GM12864 (cell line): ENCODE measurements around the gene FRMD8.

ENCODE experiments used
- DNase-seq: peaks from one replicate; pipeline ENCODE4 v3.0.0-alpha.2; 2011; ENCODE audit warnings: low read depth
- H3K4me3 ChIP-seq: 2 replicates; pipeline ENCODE4 v1.5.1; 2011; ENCODE audit warnings: mild to moderate bottlenecking, low read depth, low read length, control low read depth
- TF ChIP-seq, protein P1 (sequence below): IDR thresholded peaks from 2 replicates; pipeline ENCODE4 v1.5.1; 2011; ENCODE audit warnings: low read depth, mild to moderate bottlenecking, moderate library complexity, low read length, control low read depth, inconsistent platforms; ENCODE audit errors: missing control alignments

Gene FRMD8

DNA sequence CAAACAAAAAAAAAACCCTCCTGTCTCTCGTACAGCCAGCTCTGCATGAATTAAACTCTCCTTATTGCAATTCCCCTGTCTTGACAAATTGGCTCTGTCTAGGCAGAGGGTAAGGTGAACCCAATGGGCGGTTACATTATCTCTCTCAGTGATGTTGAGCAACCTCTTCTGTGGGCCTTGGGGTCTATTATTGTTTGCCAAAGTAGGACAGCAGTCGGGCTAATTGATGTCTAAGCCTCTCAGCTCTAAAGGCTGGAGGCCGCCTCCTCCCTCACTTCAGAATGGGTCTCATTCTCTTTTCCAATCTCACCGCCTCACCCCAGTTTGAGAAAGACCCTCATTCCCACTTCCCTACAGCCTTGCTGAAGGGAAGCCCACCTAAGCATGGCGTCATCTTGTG lies 2.7 kb upstream of the FRMD8 start:
- DNase-seq = no peak
- H3K4me3 ChIP-seq = no peak overlapping the region
- TF ChIP-seq, protein P1, sequence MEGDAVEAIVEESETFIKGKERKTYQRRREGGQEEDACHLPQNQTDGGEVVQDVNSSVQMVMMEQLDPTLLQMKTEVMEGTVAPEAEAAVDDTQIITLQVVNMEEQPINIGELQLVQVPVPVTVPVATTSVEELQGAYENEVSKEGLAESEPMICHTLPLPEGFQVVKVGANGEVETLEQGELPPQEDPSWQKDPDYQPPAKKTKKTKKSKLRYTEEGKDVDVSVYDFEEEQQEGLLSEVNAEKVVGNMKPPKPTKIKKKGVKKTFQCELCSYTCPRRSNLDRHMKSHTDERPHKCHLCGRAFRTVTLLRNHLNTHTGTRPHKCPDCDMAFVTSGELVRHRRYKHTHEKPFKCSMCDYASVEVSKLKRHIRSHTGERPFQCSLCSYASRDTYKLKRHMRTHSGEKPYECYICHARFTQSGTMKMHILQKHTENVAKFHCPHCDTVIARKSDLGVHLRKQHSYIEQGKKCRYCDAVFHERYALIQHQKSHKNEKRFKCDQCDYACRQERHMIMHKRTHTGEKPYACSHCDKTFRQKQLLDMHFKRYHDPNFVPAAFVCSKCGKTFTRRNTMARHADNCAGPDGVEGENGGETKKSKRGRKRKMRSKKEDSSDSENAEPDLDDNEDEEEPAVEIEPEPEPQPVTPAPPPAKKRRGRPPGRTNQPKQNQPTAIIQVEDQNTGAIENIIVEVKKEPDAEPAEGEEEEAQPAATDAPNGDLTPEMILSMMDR = no peak

DNA sequence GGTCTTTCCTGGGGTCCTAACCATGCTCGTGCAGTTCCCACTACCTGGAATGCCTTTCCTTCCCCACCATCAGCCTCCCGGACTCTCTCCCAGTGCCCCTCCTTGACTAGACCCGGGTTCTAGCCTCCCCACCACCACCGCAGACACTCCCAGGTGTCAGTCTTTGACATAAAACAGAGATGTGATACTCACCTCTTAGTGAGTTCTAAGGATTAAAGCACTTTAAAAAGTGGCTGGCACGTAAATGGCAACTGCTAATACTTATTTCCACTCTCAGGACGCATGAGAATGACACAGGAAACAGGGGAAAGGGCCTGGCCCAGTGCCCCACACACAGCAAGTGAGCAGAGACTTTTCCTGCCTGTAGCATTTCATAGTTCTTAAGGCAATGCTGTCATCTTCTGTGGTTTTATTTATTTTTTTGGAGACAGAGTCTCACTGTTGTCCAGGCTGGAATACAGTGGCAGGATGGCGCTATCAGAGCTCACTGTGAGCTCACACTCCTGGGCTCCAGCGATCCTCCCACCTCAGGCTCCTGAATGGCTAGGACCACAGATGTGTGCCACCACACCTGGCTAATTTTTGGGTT lies 2.0 kb upstream of the FRMD8 start:
- DNase-seq = no peak
- H3K4me3 ChIP-seq = no peak overlapping the region
- TF ChIP-seq, protein P1 = no peak

DNA sequence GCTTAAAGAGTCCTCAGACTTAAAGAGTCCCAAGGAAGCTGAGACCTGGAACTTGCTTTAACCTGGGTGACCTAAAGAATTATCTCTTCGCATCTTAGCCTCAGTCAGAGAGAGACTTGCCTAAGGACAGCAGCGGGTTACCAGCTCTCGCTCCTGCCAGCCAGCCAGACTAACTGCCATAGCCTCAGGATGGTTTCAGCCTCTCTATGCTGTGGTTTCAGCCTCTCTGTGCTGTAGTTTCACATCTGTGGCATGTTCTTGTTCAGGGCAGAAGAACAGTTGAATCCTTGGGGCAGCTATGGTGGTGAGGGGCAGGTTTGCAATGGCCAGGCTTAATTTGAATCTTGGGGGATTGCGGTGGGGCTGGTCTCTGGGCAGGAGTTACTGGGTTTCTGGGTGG lies 2.3 kb downstream of the FRMD8 start:
- H3K4me3 ChIP-seq = no peak overlapping the region; the same call in 1 of the 2 replicates
- no peak for DNase-seq
- TF ChIP-seq, protein P1 = no peak

DNA sequence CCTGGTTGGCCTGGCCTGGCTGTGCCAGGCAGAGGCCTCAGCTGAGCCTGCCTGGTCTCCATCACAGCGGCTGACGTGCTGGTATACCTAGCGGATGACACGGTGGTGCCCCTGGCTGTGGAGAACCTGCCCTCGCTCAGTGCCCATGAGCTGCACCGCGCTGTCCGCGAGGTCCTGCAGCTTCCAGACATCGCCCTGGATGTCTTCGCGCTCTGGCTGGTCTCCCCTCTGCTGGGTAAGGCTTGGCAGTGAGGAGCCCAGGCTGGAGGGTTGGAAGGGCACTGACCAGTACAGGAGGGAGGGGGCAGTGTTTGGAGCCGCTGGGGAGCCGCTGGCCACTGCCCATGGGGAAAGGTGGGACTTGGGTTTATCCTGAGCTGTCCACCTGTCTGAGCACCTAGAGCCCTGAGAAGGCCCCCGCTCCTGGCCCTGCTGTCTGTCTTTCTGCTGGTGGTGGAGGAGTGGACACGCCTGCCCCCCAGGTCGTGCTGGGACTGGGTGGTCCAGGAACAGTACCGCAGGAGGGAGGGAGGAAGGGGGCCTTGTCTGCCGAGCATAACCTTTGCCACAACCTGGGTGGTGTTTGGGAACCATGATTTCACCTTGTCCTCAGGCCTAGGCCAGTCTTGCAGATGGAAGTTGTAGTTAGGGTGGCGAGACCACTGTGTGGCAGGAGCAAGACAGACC lies 3.0 kb downstream of the FRMD8 start:
- H3K4me3 ChIP-seq = no peak overlapping the region
- DNase-seq = no peak
- TF ChIP-seq, protein P1 = no peak

DNA sequence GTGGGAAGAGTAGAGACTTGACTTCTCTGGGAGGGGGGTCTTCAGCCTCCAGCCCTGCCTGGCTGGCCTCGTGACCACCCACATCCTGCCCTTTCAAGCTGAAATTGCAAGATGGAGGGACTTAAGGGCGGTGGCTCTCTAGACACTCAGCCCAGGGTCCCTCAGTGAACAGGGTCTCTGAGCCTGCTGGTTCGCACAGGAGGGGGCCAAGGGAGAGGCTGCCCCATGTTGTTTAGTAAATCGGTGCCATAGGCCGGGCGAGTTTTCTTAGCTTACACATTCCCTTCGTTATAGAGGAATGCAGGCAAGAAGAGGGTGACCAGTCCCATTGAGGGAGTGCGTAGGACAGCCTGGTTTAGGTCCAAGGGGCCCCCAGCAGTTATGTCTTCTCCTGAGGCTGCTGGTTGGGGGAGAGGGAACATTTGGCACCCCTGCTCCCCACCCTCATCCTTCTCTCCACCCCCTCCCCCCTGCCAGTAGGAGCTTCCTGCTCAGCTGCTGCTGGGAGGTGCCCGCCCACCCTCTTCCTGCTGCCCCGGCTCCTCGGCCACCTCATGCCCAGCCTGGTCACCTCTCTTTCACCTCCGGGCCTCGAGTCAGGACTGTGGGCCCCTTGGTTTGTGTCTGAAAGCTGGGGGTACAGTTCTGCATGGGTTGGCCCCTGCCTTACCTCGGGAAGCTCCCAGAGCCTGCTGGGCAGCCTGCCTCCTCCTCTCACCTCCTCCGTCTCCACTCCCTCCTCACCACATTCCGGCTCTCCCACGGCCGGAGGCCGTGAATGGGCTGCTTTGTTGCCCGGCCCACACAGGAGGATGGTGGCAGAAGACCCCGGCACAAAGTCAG lies 3.9 kb downstream of the FRMD8 start:
- no peak overlapping the region for H3K4me3 ChIP-seq
- no peak for DNase-seq
- TF ChIP-seq, protein P1 = no peak

DNA sequence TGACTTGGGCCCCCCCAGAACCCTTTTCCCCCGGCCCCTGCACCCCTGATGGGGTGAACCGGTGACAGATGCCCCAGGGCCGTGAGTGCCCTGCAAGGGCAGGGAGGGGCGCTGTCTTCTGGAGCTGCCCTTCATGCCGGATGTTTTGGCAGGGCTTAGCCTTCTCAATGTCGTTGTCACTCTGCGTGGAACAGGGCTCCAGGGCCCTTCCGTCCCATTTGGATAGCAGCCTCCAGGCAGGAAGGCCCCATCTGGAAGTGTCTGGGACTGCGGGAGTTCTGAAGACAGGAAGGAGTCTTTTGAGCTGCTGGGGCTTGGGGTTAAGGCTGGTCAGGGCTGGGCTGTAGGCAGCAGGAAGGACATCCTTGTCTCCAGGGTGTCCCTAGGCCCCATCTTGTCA lies 4.6 kb downstream of the FRMD8 start:
- TF ChIP-seq, protein P1 = no peak
- no peak overlapping the region for H3K4me3 ChIP-seq
- DNase-seq = no peak
